Endothelial cell of umbilical vein (primary cell): ENCODE data around the gene ZNF644. TPM values are rescaled to one million over a fixed set of nuclear protein-coding genes. Genes with fewer than 3 reads are reported as not detected.

Source experiments
- BruUV-seq: library from RNA; stranded (reverse); fragments of 400-500 nt; replicated peaks from 2 replicates; lab custom pipeline; 2021; lab: Mats Ljungman, UMichigan
- CTCF ChIA-PET: fragments of 300-600, 350-600 bp; sonication (Branson Sonifier 250); formaldehyde crosslinking; loops from one replicate; lab custom pipeline; 2021; ENCODE audit warnings: antibody characterized with exemption, inconsistent platforms; lab: Charles Lee
- POLR2A ChIA-PET: fragments of 300-600, 350-600 bp; sonication (Branson Sonifier 250); formaldehyde crosslinking; loops from one replicate; lab custom pipeline; 2021; ENCODE audit warnings: antibody characterized with exemption, inconsistent platforms; lab: Charles Lee
- DNase-seq: peaks from one replicate; pipeline ENCODE4 v3.0.0-alpha.2; 2011; ENCODE audit warnings: low read depth, low spot score
- FAIRE-seq: peaks from 2 replicates; lab custom pipeline; 2011; peaks lifted over from hg19 to GRCh38; lab: Jason Lieb, UNC
- H2AFZ ChIP-seq: 2 replicates; pipeline ENCODE4 v1.6.0; 2012; ENCODE audit warnings: low read depth, low read length, control low read depth, inconsistent platforms
- H3K27ac ChIP-seq: 2 replicates; pipeline ENCODE4 v1.5.1; 2011; ENCODE audit warnings: low read depth, mild to moderate bottlenecking, control low read depth, low read length, moderate library complexity; ENCODE audit not compliant: insufficient read depth
- H3K27me3 ChIP-seq, 2 experiments: 2 replicates each; pipeline versions ENCODE4 v1.6.0 to v1.6.1; 2011; ENCODE audit warnings: low read length in 2 of 2, mixed read lengths in 1 of 2; ENCODE audit not compliant: control insufficient read depth in 2 of 2, insufficient read depth in 2 of 2
- H3K36me3 ChIP-seq, 2 experiments: 2 replicates in 1 of 2; 3 replicates in 1 of 2; pipeline ENCODE4 v1.5.1; 2011; ENCODE audit warnings: low read length in 2 of 2, mild to moderate bottlenecking in 1 of 2, moderate library complexity in 1 of 2; ENCODE audit not compliant: control insufficient read depth in 2 of 2, insufficient read depth in 2 of 2; ENCODE audit errors: extremely low read depth in 1 of 2
- H3K4me1 ChIP-seq: 3 replicates; pipeline ENCODE4 v1.5.1; 2011; ENCODE audit warnings: mild to moderate bottlenecking, low read length; ENCODE audit not compliant: control insufficient read depth, insufficient read depth; ENCODE audit errors: extremely low read depth
- H3K4me2 ChIP-seq: 2 replicates; pipeline ENCODE4 v1.6.1; 2011; ENCODE audit warnings: low read length, control low read depth, mixed read lengths; ENCODE audit not compliant: insufficient read depth
- H3K4me3 ChIP-seq, 3 experiments: fragments of 200-600 bp in 1 of 3; sonication (generic), shearing (Covaris generic) in 1 of 3; replicated peaks in 1 of 3; 2 replicates each; pipeline ENCODE4 v1.5.1; 2011 to 2016; ENCODE audit warnings: control low read depth in 3 of 3, low read length in 3 of 3, mild to moderate bottlenecking in 2 of 3, inconsistent platforms in 1 of 3, low read depth in 1 of 3, moderate library complexity in 1 of 3; ENCODE audit not compliant: insufficient read depth in 1 of 3
- H3K79me2 ChIP-seq: 2 replicates; pipeline ENCODE4 v1.6.0; 2012; ENCODE audit warnings: low read length, inconsistent platforms; ENCODE audit not compliant: control insufficient read depth, insufficient read depth
- H3K9ac ChIP-seq: replicated peaks from 2 replicates; pipeline ENCODE3; 2011; ENCODE audit warnings: low read length, control low read depth; ENCODE audit not compliant: insufficient read depth; ENCODE audit errors: extremely low read depth
- H3K9me1 ChIP-seq: replicated peaks from 3 replicates; pipeline ENCODE4 v1.6.0; 2011; ENCODE audit warnings: mild to moderate bottlenecking, low read length; ENCODE audit not compliant: control insufficient read depth, insufficient read depth; ENCODE audit errors: extremely low read depth
- H3K9me3 ChIP-seq: replicated peaks from 2 replicates; pipeline ENCODE4 v1.5.1; 2012; ENCODE audit warnings: low read length, inconsistent platforms; ENCODE audit not compliant: control insufficient read depth, insufficient read depth
- H4K20me1 ChIP-seq: replicated peaks from 2 replicates; pipeline ENCODE3; 2011; ENCODE audit warnings: mild to moderate bottlenecking, low read length; ENCODE audit not compliant: control insufficient read depth, insufficient read depth; ENCODE audit errors: extremely low read depth
- CTCF ChIP-seq, 2 donors: IDR thresholded peaks; 1 replicate in 1 of 2; 2 replicates in 1 of 2; pipeline ENCODE4 v1.5.1; 2011; ENCODE audit warnings: low read length in 2 of 2, mild to moderate bottlenecking in 2 of 2, moderate library complexity in 2 of 2, control low read depth in 1 of 2, inconsistent platforms in 1 of 2, low read depth in 1 of 2; ENCODE audit not compliant: insufficient read depth in 1 of 2; ENCODE audit errors: extremely low read depth in 1 of 2
- EZH2 ChIP-seq: IDR thresholded peaks from 2 replicates; pipeline ENCODE4 v1.6.1; 2012; ENCODE audit warnings: borderline replicate concordance, low read depth, mild to moderate bottlenecking, moderate library complexity, low read length, inconsistent platforms; ENCODE audit not compliant: severe bottlenecking
- GATA2 ChIP-seq: IDR thresholded peaks from 2 replicates; pipeline ENCODE4 v1.7.0; 2011; ENCODE audit warnings: low read depth, mild to moderate bottlenecking, moderate library complexity, mixed read lengths, low read length; ENCODE audit not compliant: insufficient read length, insufficient read depth
- JUN ChIP-seq: IDR thresholded peaks from 2 replicates; pipeline ENCODE4 v1.6.1; 2011; ENCODE audit warnings: borderline replicate concordance, low read depth; ENCODE audit not compliant: insufficient read length, insufficient read depth
- MAX ChIP-seq: IDR thresholded peaks from 2 replicates; pipeline ENCODE4 v1.6.1; 2011; ENCODE audit not compliant: insufficient read depth, insufficient read length
- MYC ChIP-seq: IDR thresholded peaks from one replicate; pipeline ENCODE4 v1.6.1; 2011; ENCODE audit warnings: mild to moderate bottlenecking, low read depth, low read length
- POLR2A ChIP-seq: IDR thresholded peaks from 2 replicates; pipeline ENCODE4 v1.6.1; 2012; ENCODE audit warnings: low read depth, mild to moderate bottlenecking, control low read depth, low read length
- POLR2AphosphoS5 ChIP-seq: IDR thresholded peaks from 2 replicates; pipeline ENCODE4 v1.6.1; 2012; ENCODE audit warnings: low read depth, mild to moderate bottlenecking, control low read depth, low read length, moderate library complexity; ENCODE audit not compliant: insufficient read depth
- dilution Hi-C: fragments of 300-500 bp; cut with MboI; formaldehyde crosslinking; loops from one replicate; pipeline ENCODE4 v1.15.0; 2019; ENCODE audit warnings: low sequenced_read_pairs; ENCODE audit not compliant: extremely low pct_ligation_motif_present
- intact Hi-C: fragments of 100-400 bp; cut with micrococcal nuclease; formaldehyde crosslinking; loops from one replicate; pipeline ENCODE4 v1.10.0; 2022
- polyA plus RNA-seq, 4 experiments: library from polyadenylated mRNA; depleted of rRNA in 3 of 4; stranded (reverse) in 3 of 4; unstranded in 1 of 4; fragments of >200 nt; gene quantifications; 2 replicates each; pipeline versions ENCODE4 v1.2.1 to v1.2.3, GENCODE V29; 2011 to 2012; ENCODE audit warnings: missing spikeins in 1 of 4
- total RNA-seq: library from RNA; stranded (reverse); gene quantifications from 2 replicates; pipeline ENCODE4 v1.2.3, GENCODE V29; 2021

ZNF644 gene
- total and polyA plus RNA-seq, 2 donors (not counting 3 experiments of a cell fraction or from before 2014, with no cell fraction given): 7.2 to 47.0 TPM

GRCh38 chr1:91031081-91031480 lies 9.2 kb upstream of the ZNF644 start:
- H3K27ac ChIP-seq: no peak overlapping the region
- H3K4me2 ChIP-seq: no peak overlapping the region
- H3K27me3 ChIP-seq: peaks cover 6 to 7% of the 10 kb centered on the region in 2 experiments
- H3K9me3 ChIP-seq: no peaks in the 10 kb centered on the region
- FAIRE-seq: no peak
- CTCF ChIA-PET: interaction anchor here (1.0 kb wide), 1 partner anchor 310 kb away, joined by 3 read pairs; no protein-coding TSS in a partner anchor
- DNase-seq: no peak
- H3K4me3 ChIP-seq: no peak overlapping the region
- no peaks in the 10 kb centered on the region for H3K9me1 ChIP-seq
- no peak overlapping the region for H2AFZ ChIP-seq
- POLR2A ChIA-PET: no interaction called here
- no peak for TF ChIP-seq GATA2
- TF ChIP-seq EZH2: no peak
- no peak for TF ChIP-seq MAX
- no peak for TF ChIP-seq POLR2A
- no peak for TF ChIP-seq CTCF (IDR thresholded peaks at IDR 0.05; ENCODE audit: extremely low read depth in 1 of 2, insufficient read depth in 1 of 2, low read depth in 1 of 2, low read length in 2 of 2)
- no peak for TF ChIP-seq POLR2AphosphoS5
- no peak for TF ChIP-seq MYC
- no peak for TF ChIP-seq JUN
- no peak overlapping the region for H3K9ac ChIP-seq
- intact Hi-C loops (no loop called here), dilution Hi-C loops (no loop called here)
- no peaks in the 10 kb centered on the region for H4K20me1 ChIP-seq
- H3K4me1 ChIP-seq: no peaks in the 10 kb centered on the region
- no peaks in the 10 kb centered on the region for H3K36me3 ChIP-seq
- BruUV-seq: no TSS peak
- H3K79me2 ChIP-seq: no peaks in the 10 kb centered on the region
